Anterior cingulate cortex (tissue), 58 donors: ENCODE data around the gene LARP6.
"Not testable (repeated sequence)": the region's sequence is repeated elsewhere in the genome, so short reads cannot be mapped to it uniquely, and the experiment has no call there.

Source experiments
- DNase-seq, 58 donors: peaks; one replicate each; lab custom pipeline; 2025; lab: John Stamatoyannopoulos, UW

The LARP6 gene

GRCh38 chr15:70859998-70860397 is 6.0 kb upstream of the LARP6 start:
- no peak for DNase-seq

- DNase-seq = no peak
Measured at GRCh38 chr15:70859322-70859908, 5.5 kb upstream of the LARP6 start.

- DNase-seq = not testable (repeated sequence)
Measured at GRCh38 chr15:70858614-70859321, 4.8 kb upstream of the LARP6 start.

- no peak for DNase-seq
Measured at GRCh38 chr15:70857562-70858285, 3.8 kb upstream of the LARP6 start.

GRCh38 chr15:70856884-70857561 is 3.1 kb upstream of the LARP6 start:
- DNase-seq = peak in 15 of 58 donors; percentile 18 to 75 (median 47)

- no peak for DNase-seq
Measured at GRCh38 chr15:70856177-70856883, 2.4 kb upstream of the LARP6 start.

- no peak for DNase-seq
Measured at GRCh38 chr15:70855764-70856163, 1.8 kb upstream of the LARP6 start.

- peak in 4 of 58 donors; percentile 51 to 67 (median 62) for DNase-seq
Measured at GRCh38 chr15:70854666-70854976, 664 bp upstream of the LARP6 start.

GRCh38 chr15:70853318-70853972 is 512 bp downstream of the LARP6 start:
- DNase-seq = peak in 14 of 58 donors; percentile 20 to 63 (median 44)

GRCh38 chr15:70852501-70853317 is 1.2 kb downstream of the LARP6 start:
- peak in 2 of 58 donors; percentile 30 to 34 for DNase-seq

- no peak for DNase-seq
Measured at GRCh38 chr15:70851889-70852288, 2.1 kb downstream of the LARP6 start.

GRCh38 chr15:70845602-70846360 is 8.2 kb downstream of the LARP6 start:
- no peak for DNase-seq

GRCh38 chr15:70837476-70837875 is 16.5 kb downstream of the LARP6 start:
- DNase-seq = no peak

GRCh38 chr15:70835841-70836240 is 18.1 kb downstream of the LARP6 start:
- DNase-seq = no peak

GRCh38 chr15:70835415-70835814 is 18.5 kb downstream of the LARP6 start:
- DNase-seq = peak in 29 of 58 donors; percentile 15 to 72 (median 45)

GRCh38 chr15:70834999-70835398 is 19.0 kb downstream of the LARP6 start:
- DNase-seq = no peak

- DNase-seq = no peak
Measured at GRCh38 chr15:70833861-70834765, 19.8 kb downstream of the LARP6 start.
